SW480 (cell line): ENCODE measurements around the gene SCN9A.
"Not testable (repeated sequence)": the region's sequence is repeated elsewhere in the genome, so short reads cannot be mapped to it uniquely, and the experiment has no call there.

Source experiments
- DNase-seq: peaks from one replicate; pipeline ENCODE4 v3.0.0-alpha.2; 2016; ENCODE audit warnings: low spot score

The SCN9A gene

DNA sequence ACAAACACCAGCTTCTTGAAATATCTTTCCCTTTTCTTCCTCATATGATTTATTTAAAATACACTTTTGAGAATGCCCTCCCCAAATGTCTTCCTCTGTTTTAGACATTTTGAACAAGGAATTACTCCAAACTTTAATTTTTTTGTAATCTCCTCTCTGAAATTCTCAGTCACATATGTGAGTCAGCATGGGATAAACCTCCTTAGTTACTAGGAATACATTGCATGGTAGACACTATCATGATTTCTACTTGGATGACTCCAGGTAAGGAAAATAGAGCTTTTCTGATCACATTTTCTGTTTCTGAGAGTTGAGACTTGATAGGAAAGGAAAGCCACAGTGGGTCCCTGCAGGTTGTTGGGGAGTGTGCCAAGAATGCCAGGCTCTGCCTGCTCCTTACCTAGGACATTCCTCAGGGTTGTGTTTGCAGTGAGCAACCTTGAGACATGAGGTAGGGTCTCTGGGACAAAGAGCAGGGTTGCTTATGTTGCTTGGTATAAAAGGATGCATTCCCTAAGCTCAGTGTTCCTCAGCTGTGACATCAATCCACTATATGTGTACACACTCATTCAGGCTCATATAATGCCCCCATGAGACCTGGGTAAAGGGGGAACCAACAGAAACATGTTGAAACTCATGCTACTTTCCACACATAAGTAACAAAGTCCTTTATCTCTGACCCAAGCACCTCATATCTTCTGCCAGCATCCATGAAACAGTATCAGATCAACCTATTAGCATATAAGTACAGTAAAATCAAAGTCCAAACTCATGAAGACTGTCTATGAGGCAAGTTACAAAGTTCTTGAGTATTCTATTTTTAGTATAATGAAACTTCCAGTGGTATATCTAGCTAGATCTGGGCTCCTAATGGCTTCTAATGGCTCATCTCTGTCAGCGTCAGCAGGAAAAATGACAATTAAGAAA is 135.1 kb downstream of the SCN9A start:
- no peak for DNase-seq

DNA sequence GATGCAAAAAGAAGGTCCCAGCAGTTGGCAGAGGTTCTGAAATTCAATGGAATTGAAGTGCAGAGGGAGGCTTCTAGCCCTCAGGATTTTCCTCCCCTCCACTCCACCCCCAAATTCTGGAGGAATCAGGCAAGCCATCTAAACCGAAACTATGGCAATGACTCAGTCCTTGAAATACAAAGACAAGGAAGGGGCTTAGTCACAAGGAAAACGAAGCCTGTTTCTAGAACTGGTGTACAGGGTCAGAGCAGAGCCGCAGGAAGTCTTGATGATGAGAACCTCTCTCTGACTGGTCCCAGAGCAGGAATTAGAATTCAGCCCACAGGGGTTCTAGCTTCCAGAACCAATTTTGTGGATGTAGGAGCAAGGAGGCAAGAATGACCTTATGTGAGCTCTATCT is 136.2 kb downstream of the SCN9A start:
- no peak for DNase-seq

GRCh38 chr2:166238176-166238575 is 137.6 kb downstream of the SCN9A start:
- no peak for DNase-seq

GRCh38 chr2:166234112-166234846 is 141.5 kb downstream of the SCN9A start:
- DNase-seq = no peak

DNA sequence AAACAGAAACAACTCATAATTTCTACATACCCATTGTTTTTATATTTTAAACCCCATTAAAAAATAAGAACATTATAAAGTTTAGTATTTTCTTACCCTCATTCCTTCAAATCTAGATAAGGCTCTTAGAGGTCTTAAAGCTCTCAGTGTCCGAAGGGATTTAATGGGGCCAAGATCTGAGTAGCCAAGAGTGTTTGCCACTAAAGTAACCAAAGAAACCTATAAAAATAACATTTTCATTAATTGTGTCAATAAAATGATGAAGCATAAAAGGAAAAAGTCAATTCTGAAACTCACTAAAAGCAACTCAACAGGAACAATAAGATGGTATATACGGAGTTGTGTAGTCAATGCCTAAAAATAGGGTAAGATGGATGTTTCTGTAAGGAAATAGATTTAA is 142.5 kb downstream of the SCN9A start:
- DNase-seq = no peak

DNA sequence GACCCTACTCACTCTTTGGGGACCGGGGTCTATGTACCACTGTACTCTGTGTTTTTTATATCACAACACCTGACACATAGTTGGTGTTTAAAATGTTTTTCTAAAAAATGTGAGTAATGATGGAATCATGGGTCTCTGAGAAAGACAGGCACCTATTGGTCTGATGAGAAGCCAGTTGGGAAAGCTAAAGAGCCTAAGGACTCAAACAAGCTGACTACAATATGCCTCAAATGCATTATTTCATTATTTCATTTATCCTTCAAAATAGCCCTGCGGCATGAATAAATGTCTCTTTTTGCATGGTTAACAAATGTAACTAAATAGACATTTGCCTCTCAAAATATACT is 145.0 kb downstream of the SCN9A start:
- DNase-seq = no peak

DNA sequence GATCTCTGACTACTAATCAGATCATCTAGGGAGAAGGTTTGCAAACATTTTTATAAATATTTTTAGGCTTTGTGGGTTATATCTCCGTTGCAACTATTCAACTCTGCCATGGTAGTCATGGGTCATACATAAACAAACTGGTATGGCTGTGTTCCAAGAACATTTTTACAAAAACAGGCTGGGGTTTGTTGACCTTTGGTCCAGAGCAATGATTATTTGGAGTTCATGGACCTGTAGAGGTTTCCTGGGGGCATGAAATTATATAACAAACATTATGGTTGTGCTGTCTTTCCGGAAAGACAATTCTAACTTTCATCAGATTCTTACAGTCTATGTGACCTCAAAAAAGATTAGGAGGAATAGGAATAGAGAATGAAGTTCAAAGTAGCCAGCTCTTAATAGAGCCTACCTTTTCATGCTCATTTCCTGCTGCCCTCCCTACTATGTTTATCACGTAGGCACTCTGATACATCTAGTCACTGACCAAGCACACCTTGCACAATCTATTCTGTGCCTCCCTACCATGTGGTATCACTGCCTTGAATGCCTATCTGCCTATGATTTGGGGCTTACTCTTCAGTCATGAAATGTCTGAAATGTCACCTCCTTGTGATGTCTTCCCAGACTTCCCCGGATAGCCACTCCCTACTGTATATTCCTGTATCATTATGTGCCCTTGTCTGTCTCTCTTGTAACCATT is 145.6 kb downstream of the SCN9A start:
- DNase-seq = no peak

DNA sequence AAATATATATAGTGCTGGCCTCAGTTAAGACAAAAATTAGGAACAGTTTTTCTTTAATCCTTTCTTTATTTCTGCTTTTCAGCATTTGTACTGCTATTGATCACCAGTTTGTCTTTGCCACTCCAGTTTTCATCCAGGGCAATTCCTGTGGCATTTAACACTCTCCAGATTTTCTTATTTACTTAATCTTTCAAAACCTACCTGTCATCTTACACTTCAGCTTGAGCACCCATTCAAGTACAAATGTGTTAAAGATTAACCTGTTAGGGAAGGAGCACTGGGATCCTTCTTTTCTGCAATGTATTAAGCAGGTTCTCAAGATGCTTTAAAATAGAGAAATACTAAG is 146.1 kb downstream of the SCN9A start:
- DNase-seq = no peak

- no peak for DNase-seq
Observed at GRCh38 chr2:166224197-166224596, 151.5 kb downstream of the SCN9A start.

- DNase-seq = no peak
Observed at GRCh38 chr2:166223298-166223697, 152.4 kb downstream of the SCN9A start.

DNA sequence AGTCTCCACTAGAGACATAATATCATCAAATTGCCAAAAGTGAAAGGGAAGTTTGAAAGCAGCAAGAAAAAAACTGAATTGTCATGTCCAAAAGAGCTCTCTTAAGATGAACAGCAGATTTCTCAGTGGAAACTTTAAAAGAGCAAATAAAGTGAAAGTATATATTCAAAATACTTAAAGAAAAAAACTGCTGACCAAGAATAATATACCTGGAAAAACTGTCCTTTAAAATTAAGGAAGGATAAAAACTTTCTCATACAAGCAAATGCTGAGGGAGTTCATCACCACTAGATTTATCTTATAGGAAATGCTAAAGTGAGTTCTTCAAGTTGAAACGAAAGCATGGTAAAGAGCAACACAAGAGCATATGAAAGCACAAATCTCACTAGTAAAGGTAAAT is 164.7 kb downstream of the SCN9A start:
- no peak for DNase-seq

DNA sequence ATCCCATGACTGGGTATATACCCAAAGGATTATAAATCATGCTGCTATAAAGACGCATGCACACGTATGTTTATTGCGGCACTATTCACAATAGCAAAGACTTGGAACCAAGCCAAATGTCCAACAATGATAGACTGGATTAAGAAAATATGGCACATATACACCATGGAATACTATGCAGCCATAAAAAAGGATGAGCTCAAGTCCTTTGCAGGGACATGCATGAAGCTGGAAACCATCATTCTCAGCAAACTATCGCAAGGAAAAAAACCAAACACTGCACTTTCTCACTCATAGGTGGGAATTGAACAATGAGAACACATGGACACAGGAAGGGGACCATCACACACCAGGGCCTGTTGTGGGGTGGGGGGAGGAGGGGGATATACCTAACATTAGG is 165.8 kb downstream of the SCN9A start:
- not testable (repeated sequence) for DNase-seq

- not testable (repeated sequence) for DNase-seq
Observed at GRCh38 chr2:166209367-166209766, 166.4 kb downstream of the SCN9A start.

GRCh38 chr2:166206153-166206552 is 169.6 kb downstream of the SCN9A start:
- not testable (repeated sequence) for DNase-seq

DNA sequence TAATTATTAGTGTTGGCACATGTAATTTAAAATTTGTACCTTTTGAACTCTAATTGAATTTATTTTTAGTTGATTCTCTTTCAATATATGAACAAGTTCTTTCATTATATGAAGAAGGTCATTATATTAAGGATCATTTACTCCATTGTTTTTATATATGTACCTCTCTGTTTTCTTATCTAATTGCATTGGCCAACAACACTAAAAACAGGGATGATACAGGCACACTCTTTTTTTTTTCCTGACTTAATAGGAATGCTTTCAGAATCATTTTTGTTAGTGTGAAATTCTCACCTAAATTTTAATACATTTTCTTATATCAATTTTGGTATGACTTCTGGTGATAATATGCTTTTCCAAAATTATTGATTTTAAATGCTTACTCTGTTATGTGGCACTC is 173.0 kb downstream of the SCN9A start:
- DNase-seq = no peak

DNA sequence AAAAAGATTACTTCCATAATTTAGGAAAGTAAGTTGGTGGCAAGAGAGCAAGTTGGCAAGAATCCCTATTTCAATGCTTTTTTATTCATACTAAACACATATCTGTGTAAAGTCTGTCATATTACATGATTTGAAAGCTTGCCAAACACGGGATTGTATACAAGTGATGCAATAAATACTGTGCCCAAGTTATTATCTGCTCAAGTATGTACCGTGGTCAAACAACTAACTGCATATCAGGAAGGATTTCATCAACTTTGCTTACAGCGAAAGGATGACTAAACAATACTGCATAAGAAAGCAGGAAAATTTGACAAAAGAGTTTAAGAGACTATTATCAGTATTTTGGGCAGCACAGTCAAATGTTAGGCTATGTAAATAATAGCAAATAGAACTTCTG is 178.3 kb downstream of the SCN9A start:
- no peak for DNase-seq

DNA sequence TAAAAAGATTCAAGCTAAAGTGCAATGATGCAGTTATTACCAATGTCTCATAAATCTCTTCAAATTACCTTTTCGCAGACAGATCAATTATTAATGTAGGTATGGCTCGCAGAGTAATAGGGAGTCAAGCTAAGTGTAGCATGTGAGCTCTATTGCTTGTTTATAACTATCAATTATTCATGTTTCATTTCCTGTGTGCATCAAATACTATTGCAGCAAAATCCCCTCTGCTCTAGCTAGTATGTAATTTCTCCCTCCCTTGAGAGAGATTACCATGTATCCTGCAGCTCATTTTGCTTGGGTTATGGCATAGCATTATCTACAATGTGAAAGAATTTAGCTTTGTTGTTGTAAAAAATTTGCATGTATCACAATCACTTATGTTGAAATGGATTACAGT is 182.3 kb downstream of the SCN9A start:
- DNase-seq = no peak

GRCh38 chr2:166188084-166188483 is 187.7 kb downstream of the SCN9A start:
- no peak for DNase-seq

- DNase-seq = no peak
Observed at GRCh38 chr2:166184789-166185188, 191.0 kb downstream of the SCN9A start.

GRCh38 chr2:166181813-166182154 is 194.0 kb downstream of the SCN9A start:
- no peak for DNase-seq

DNA sequence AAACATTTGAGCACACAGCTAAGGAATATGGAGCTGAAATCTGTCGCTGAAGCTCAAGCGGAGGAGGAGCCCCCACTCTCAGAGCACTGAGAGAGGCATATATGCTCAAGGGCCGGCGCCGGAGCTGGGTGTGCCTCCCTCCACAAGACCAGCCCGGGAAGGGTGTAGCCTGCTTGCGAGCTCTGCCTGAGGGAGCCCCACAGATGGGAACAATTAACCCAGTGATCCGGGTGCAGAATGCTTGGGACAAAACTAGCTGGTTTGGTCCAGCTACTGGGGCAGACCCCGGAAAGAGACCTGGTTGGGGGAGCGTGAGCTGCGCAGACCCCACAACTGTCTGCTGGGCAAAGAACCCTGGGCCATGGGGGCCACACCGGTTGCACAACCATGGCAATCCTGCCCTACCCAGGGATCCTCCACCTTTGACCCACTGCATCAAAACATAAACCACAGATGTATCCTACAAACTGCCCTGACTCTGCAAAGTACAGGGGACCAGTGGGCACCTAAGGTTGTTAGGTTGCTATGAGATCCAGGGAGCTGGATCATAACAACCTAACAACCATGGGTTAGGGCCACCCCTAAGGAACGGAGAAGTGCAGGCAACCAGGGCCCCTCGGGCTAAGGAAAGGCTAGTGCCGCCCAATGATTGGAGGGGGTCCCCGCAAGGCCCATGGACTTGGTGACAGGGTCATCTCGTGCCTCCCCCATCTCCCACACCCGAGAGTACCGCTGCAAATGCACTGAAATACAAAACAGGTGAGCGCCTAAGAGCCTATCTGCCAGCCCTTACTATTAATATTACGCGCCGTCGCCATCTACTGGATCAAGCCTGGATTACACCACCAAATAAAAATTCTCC is 194.6 kb downstream of the SCN9A start:
- peak; percentile 67 for DNase-seq

GRCh38 chr2:166179201-166179600 is 196.5 kb downstream of the SCN9A start:
- DNase-seq = no peak
